ENCODE results near the gene KCNN4.

DNA sequence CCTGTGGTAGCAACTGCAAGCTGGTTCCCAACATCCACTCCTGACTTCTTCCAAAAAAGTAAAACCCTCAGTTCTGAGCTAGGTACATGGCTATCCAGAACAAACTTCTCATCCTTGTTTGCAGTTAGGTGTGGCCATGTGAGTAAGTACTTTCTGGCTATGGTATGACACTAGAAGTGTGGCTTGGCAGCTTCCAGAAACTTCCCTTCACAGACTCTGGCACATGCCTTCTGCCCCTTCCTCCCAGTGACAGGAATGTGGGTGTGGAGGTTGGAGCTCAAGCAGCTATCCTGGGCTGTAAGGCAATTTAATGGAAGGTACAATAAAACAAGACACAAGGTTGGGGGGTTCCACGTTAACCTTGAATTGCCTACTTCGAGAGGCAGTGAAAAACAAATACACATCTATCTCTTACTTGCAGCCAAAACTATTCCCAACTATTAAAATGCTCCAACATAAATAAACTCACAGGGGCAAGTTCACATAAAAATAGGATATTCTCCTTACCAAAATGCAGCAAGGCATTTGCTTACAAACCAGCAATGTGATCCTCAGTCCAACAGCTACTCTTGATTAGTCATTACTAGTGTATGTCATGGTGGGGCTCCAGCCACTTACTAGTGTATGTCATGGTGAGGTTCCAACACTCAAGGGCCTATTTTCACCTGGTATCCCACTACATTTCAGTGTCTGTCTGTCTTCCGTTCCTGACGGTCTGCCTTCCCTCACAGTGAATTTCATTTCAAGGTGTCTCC is 29.1 kb downstream of the KCNN4 start:
- TF ChIP-seq POLR2A (IDR thresholded peaks at IDR 0.05; ENCODE audit: low read depth, low read length) (no peak; the same call in 1 of the 2 replicates), POLR2AphosphoS5 (IDR thresholded peaks at IDR 0.05; ENCODE audit: low read depth, low read length) (no peak)
